ENCODE results near the gene IL12RB1.

IL12RB1 gene

GRCh38 chr19:18130523-18131242 is 43.9 kb upstream of the IL12RB1 start:
- H3K36me3 ChIP-seq (ENCODE audit: insufficient read depth, low read length) = no peaks in the 10 kb centered on the region; the same call in 1 of the 2 replicates
- no peaks in the 10 kb centered on the region for H3K79me2 ChIP-seq (ENCODE audit: insufficient read depth, low read length)
- H3K4me1 ChIP-seq (ENCODE audit: insufficient read depth, low read length) = no peaks in the 10 kb centered on the region
- no peak overlapping the region for H3K27ac ChIP-seq (ENCODE audit: low read length)
- no peak overlapping the region for H3K4me2 ChIP-seq (ENCODE audit: insufficient read depth, low read length)
- no peaks in the 10 kb centered on the region for H4K20me1 ChIP-seq (ENCODE audit: insufficient read depth, low read length)
- no peak for ATAC-seq (ENCODE audit: insufficient read depth, low read depth)
- no peak overlapping the region for H3K9ac ChIP-seq (ENCODE audit: low read depth, low read length)
- no peak overlapping the region for H3K4me3 ChIP-seq (ENCODE audit: low read depth in 1 of 2, low read length in 2 of 2)
- DNase-seq = no peak
- TF ChIP-seq EZH2 (IDR thresholded peaks at IDR 0.05; ENCODE audit: borderline replicate concordance, low read depth, low read length, severe bottlenecking) = no peak
- TF ChIP-seq CTCF (IDR thresholded peaks at IDR 0.05; ENCODE audit: borderline replicate concordance, extremely low read depth, low read length, poor library complexity, severe bottlenecking) = no peak
- no peak overlapping the region for H2AFZ ChIP-seq (ENCODE audit: low read depth, low read length)
- H3K27me3 ChIP-seq (ENCODE audit: insufficient read depth, low read length, poor library complexity) = no peaks in the 10 kb centered on the region
- no peaks in the 10 kb centered on the region for H3K9me3 ChIP-seq (ENCODE audit: insufficient read depth, low read length, severe bottlenecking)

GRCh38 chr19:18128805-18129204 is 42.1 kb upstream of the IL12RB1 start:
- no peak for ATAC-seq (ENCODE audit: insufficient read depth, low read depth)
- no peaks in the 10 kb centered on the region; the same call in 1 of the 2 replicates for H3K36me3 ChIP-seq (ENCODE audit: insufficient read depth, low read length)
- no peaks in the 10 kb centered on the region for H3K27me3 ChIP-seq (ENCODE audit: insufficient read depth, low read length, poor library complexity)

GRCh38 chr19:18128044-18128443 is 41.3 kb upstream of the IL12RB1 start:
- no peaks in the 10 kb centered on the region; the same call in 1 of the 2 replicates for H3K36me3 ChIP-seq (ENCODE audit: insufficient read depth, low read length)
- TF ChIP-seq EZH2 (IDR thresholded peaks at IDR 0.05; ENCODE audit: borderline replicate concordance, low read depth, low read length, severe bottlenecking) = no peak

More at GRCh38 chr19:18128805-18129204, 42.1 kb upstream of the IL12RB1 start:
- Histone ChIP-seq H2AFZ (ENCODE audit: low read depth, low read length) (no peak overlapping the region), H4K20me1 (ENCODE audit: insufficient read depth, low read length) (no peaks in the 10 kb centered on the region), H3K4me1 (ENCODE audit: insufficient read depth, low read length) (no peaks in the 10 kb centered on the region), H3K9me3 (ENCODE audit: insufficient read depth, low read length, severe bottlenecking) (no peaks in the 10 kb centered on the region), H3K27ac (ENCODE audit: low read length) (no peak overlapping the region), H3K4me2 (ENCODE audit: insufficient read depth, low read length) (no peak overlapping the region), H3K79me2 (ENCODE audit: insufficient read depth, low read length) (no peaks in the 10 kb centered on the region), H3K4me3 (ENCODE audit: low read depth in 1 of 2, low read length in 2 of 2) (no peak overlapping the region), H3K9ac (ENCODE audit: low read depth, low read length) (no peak overlapping the region)
- no peak for TF ChIP-seq EZH2 (IDR thresholded peaks at IDR 0.05; ENCODE audit: borderline replicate concordance, low read depth, low read length, severe bottlenecking)
- no peak for TF ChIP-seq CTCF (IDR thresholded peaks at IDR 0.05; ENCODE audit: borderline replicate concordance, extremely low read depth, low read length, poor library complexity, severe bottlenecking)
- DNase-seq = no peak

GRCh38 chr19:18126097-18126496 is 39.4 kb upstream of the IL12RB1 start:
- Histone ChIP-seq H3K4me2 (ENCODE audit: insufficient read depth, low read length) (no peak overlapping the region), H4K20me1 (ENCODE audit: insufficient read depth, low read length) (no peaks in the 10 kb centered on the region), H3K27me3 (ENCODE audit: insufficient read depth, low read length, poor library complexity) (no peaks in the 10 kb centered on the region), H2AFZ (ENCODE audit: low read depth, low read length) (no peak overlapping the region), H3K9me3 (ENCODE audit: insufficient read depth, low read length, severe bottlenecking) (no peaks in the 10 kb centered on the region), H3K9ac (ENCODE audit: low read depth, low read length) (no peak overlapping the region), H3K79me2 (ENCODE audit: insufficient read depth, low read length) (no peaks in the 10 kb centered on the region), H3K4me3 (ENCODE audit: low read depth in 1 of 2, low read length in 2 of 2) (no peak overlapping the region), H3K36me3 (ENCODE audit: insufficient read depth, low read length) (no peaks in the 10 kb centered on the region; the same call in 1 of the 2 replicates), H3K27ac (ENCODE audit: low read length) (no peak overlapping the region), H3K4me1 (ENCODE audit: insufficient read depth, low read length) (no peaks in the 10 kb centered on the region)
- TF ChIP-seq EZH2 (IDR thresholded peaks at IDR 0.05; ENCODE audit: borderline replicate concordance, low read depth, low read length, severe bottlenecking) = no peak
- TF ChIP-seq CTCF (IDR thresholded peaks at IDR 0.05; ENCODE audit: borderline replicate concordance, extremely low read depth, low read length, poor library complexity, severe bottlenecking) = no peak
- ATAC-seq (ENCODE audit: insufficient read depth, low read depth) (no peak), DNase-seq (no peak)

More at GRCh38 chr19:18128044-18128443, 41.3 kb upstream of the IL12RB1 start:
- no peaks in the 10 kb centered on the region for H4K20me1 ChIP-seq (ENCODE audit: insufficient read depth, low read length)
- H3K9me3 ChIP-seq (ENCODE audit: insufficient read depth, low read length, severe bottlenecking) = no peaks in the 10 kb centered on the region
- DNase-seq (no peak), ATAC-seq (ENCODE audit: insufficient read depth, low read depth) (peak; percentile 24; the same call in 1 of the 3 replicates)
- no peak overlapping the region for H3K27ac ChIP-seq (ENCODE audit: low read length)
- H3K27me3 ChIP-seq (ENCODE audit: insufficient read depth, low read length, poor library complexity) = no peaks in the 10 kb centered on the region
- no peaks in the 10 kb centered on the region for H3K79me2 ChIP-seq (ENCODE audit: insufficient read depth, low read length)
- H2AFZ ChIP-seq (ENCODE audit: low read depth, low read length) = no peak overlapping the region
- H3K9ac ChIP-seq (ENCODE audit: low read depth, low read length) = no peak overlapping the region
- H3K4me2 ChIP-seq (ENCODE audit: insufficient read depth, low read length) = no peak overlapping the region
- no peaks in the 10 kb centered on the region for H3K4me1 ChIP-seq (ENCODE audit: insufficient read depth, low read length)
- H3K4me3 ChIP-seq (ENCODE audit: low read depth in 1 of 2, low read length in 2 of 2) = no peak overlapping the region
